Cardiac fibroblast (primary cell): ENCODE results near the gene SDCCAG8.

Source experiments
- DNase-seq, 2 donors: peaks; one replicate each; pipeline versions ENCODE4 v3.0.0 to v3.0.0-alpha.2; 2010; ENCODE audit warnings: low read depth in 2 of 2
- H3K4me3 ChIP-seq, 2 donors: replicated peaks in 1 of 2; 1 replicate in 1 of 2; 2 replicates in 1 of 2; pipeline ENCODE4 v1.5.1; 2011; ENCODE audit warnings: low read depth in 2 of 2, low read length in 2 of 2, mild to moderate bottlenecking in 2 of 2, moderate library complexity in 1 of 2
- TF ChIP-seq, protein P1 (sequence below): IDR thresholded peaks from one replicate; pipeline ENCODE4 v1.5.1; 2011; ENCODE audit warnings: low read depth, mild to moderate bottlenecking, low read length, inconsistent platforms

The SDCCAG8 gene

DNA sequence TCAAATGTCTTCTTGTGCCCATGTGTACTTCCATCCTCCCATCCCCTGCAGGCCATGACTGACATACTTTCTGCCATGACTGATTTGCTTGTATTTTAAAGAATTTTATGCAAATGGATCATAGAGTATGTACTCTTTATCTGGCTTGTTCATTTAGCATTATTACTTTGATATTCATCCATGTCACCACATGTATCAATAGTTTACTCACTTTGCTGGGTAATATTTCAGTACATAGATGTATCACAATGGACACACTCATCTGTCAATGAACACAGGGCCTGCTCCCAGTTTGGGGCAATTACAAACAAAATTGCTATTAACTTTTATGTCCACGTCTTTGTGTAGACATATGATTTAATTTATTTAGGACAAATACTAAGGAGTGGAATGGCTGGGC is 259.1 kb downstream of the SDCCAG8 start:
- DNase-seq: no peak
- no peak overlapping the region for H3K4me3 ChIP-seq
- TF ChIP-seq, protein P1, sequence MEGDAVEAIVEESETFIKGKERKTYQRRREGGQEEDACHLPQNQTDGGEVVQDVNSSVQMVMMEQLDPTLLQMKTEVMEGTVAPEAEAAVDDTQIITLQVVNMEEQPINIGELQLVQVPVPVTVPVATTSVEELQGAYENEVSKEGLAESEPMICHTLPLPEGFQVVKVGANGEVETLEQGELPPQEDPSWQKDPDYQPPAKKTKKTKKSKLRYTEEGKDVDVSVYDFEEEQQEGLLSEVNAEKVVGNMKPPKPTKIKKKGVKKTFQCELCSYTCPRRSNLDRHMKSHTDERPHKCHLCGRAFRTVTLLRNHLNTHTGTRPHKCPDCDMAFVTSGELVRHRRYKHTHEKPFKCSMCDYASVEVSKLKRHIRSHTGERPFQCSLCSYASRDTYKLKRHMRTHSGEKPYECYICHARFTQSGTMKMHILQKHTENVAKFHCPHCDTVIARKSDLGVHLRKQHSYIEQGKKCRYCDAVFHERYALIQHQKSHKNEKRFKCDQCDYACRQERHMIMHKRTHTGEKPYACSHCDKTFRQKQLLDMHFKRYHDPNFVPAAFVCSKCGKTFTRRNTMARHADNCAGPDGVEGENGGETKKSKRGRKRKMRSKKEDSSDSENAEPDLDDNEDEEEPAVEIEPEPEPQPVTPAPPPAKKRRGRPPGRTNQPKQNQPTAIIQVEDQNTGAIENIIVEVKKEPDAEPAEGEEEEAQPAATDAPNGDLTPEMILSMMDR: no peak

DNA sequence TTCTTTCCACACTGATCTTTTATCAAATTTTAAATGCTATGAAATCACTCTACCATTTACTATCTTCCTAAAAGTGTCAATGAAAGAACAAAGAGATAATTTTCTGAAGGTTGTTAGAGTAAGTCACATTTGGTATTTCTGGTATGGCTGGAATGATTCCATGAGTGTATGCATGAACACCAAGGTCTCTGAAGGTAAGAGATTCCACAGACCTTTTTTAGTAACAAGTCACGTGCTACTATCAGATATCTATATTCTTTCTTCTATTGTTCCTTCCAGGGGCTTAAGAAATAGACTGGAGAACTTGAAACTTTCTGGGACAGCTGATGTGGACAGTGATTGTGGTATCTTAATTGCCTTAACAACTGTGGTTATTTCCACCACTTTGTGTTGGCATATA is 265.0 kb downstream of the SDCCAG8 start:
- DNase-seq: no peak
- H3K4me3 ChIP-seq: no peak overlapping the region
- TF ChIP-seq, protein P1: no peak

DNA sequence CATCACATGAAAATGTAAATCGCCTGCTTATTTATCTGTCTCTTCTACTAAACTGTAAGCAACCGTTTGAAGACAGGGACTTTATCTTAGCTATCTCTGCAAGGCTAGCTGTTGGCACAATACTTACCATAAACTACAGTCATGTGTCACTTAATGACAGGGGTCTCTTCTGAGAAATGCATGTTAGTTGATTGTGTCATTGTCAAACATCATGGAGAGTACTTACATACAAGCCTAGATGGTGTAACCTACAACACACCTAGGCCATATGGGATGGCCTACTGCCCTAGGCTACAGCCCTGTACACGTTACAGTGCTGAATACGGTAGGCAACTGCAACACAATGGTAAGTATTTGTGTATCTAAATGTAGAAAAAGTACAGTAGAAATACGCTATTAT is 267.9 kb downstream of the SDCCAG8 start:
- DNase-seq: no peak
- no peak overlapping the region for H3K4me3 ChIP-seq
- TF ChIP-seq, protein P1: no peak

DNA sequence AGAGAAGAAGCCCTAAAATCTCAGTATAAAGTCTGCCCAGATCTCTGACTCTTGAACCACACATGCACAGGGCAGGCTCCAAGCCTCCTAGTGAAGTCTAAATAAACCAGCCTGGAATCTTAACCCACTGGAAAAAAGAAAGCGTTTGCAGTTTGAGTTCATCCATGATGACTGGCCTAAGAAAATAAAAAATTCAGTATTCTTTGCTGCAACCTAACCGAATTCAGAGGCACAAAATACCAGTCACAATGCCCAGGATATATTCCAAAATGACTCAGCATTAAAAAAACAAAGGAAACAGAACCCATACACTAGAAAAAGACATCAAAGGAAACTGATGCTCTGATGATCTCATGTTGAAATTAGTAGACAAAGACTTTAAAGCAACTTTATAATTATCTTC is 269.2 kb downstream of the SDCCAG8 start:
- peak; percentile 71 to 91 for DNase-seq
- TF ChIP-seq, protein P1: no peak
- no peak overlapping the region for H3K4me3 ChIP-seq

DNA sequence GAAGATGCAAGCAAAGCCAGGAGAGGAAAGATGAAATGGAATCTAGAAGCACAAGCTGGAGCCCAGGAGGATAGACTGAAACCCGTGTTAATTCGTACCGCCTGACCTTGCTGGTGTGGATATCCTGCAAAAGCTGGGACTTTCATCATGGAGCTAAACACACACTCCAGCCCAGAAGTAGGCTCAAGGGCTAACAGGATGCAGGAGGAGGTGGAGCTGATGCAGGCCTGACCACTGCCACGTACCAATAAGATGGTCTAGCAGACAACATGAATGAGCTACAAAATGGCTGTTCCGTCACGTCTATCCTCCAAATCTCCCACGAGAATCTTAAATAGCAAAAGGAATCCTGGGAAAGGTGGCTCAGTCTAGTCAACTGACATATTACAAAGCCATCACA is 270.3 kb downstream of the SDCCAG8 start:
- DNase-seq: no peak
- TF ChIP-seq, protein P1: no peak
- H3K4me3 ChIP-seq: no peak overlapping the region

DNA sequence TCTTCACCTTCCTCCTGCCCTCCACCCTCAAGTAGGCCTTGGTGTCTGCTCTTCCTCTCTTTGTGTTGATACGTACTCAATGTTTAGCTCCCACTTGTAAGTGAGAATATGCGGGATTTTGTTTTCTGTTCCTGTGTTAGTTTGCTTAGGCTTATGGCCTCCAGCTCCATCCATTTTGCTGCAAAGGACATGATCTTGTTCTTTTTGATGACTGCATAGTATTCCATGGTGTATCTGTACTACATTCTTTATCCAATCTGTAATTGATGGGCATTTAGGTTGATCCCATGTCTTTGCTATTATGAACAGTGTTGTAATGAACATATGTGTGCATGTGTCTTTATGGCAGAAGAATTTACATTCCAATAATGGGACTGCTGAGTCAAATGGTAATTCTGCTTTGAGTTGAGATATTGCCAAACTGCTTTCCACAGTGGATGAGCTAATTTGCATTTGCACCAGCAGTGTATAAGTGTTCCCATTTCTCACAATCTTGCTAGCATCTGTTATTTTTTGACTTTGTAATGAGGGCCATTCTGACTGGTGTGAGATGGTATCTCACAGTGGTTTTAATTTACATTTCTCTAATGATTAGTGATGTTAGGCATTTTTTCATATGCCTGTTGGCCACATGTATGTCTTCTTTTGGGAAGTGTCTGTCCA is 272.7 kb downstream of the SDCCAG8 start:
- no peak overlapping the region for H3K4me3 ChIP-seq
- DNase-seq: no peak
- TF ChIP-seq, protein P1: no peak

DNA sequence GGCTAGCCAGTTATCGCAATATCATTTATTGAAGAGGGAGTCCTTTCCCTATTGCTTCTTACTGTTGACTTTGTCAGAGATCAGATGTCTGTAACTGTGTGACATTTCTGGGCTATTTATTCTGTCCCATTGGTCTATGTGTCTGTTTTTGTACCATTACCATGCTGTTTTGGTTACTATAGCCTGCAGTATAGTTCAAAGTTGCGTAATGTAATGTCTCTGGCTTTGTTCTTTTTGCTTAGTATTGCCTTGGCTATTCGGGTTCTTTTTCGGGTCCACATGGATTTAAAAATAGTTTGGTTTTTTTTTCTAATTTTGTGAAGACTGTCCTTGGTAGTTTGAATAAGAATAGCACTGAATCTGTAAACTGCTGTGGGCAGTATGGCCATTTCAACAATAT is 273.7 kb downstream of the SDCCAG8 start:
- TF ChIP-seq, protein P1: no peak
- DNase-seq: no peak
- no peak overlapping the region for H3K4me3 ChIP-seq
